GM23248 (cell line): ENCODE data around the gene GALNT12.

ENCODE experiments used
- EZH2 ChIP-seq: fragments of 200-600 bp; sonication (generic); IDR thresholded peaks from 2 replicates; pipeline ENCODE4 v1.6.1; 2018; ENCODE audit warnings: antibody characterized with exemption, mild to moderate bottlenecking; ENCODE audit not compliant: insufficient read depth, poor library complexity, severe bottlenecking
- EZH2phosphoT487 ChIP-seq: fragments of 200-600 bp; sonication (generic); IDR thresholded peaks from 2 replicates; pipeline ENCODE4 v1.6.1; 2018; ENCODE audit warnings: antibody characterized with exemption, moderate library complexity, mild to moderate bottlenecking, low read depth; ENCODE audit not compliant: insufficient read depth

GRCh38 chr9:98875536-98875935 lies 68.1 kb downstream of the GALNT12 start:
- no peak for TF ChIP-seq EZH2
- TF ChIP-seq EZH2phosphoT487: no peak
